Stimulated activated naive CD8-positive, alpha-beta T cell treated with anti-CD3 and anti-CD28 coated beads, Interleukin-15, Interleukin-2, amounts not matched to agents 100 ng/mL and 50 ng/mL, for 24 hours (primary cell): Measurements from ENCODE around the gene RPP25.
"Not testable (repeated sequence)": the region's sequence is repeated elsewhere in the genome, so short reads cannot be mapped to it uniquely, and the experiment has no call there.

Experiments used
- H3K27ac Mint-ChIP-seq: one replicate; pipeline ENCODE4 v1.8.0; 2021; ENCODE audit warnings: mild to moderate bottlenecking, mixed read lengths
- H3K27me3 Mint-ChIP-seq: one replicate; pipeline ENCODE4 v1.8.0; 2021; ENCODE audit warnings: mixed read lengths
- H3K36me3 Mint-ChIP-seq: one replicate; pipeline ENCODE4 v1.8.0; 2021; ENCODE audit warnings: low read depth, mixed read lengths
- H3K4me1 Mint-ChIP-seq: one replicate; pipeline ENCODE4 v1.8.0; 2021; ENCODE audit warnings: low read depth, mixed read lengths
- H3K4me3 Mint-ChIP-seq: one replicate; pipeline ENCODE4 v1.8.0; 2021; ENCODE audit warnings: mild to moderate bottlenecking, mixed read lengths
- H3K9me3 Mint-ChIP-seq: one replicate; pipeline ENCODE4 v1.8.0; 2021; ENCODE audit warnings: mixed read lengths

Gene RPP25

GRCh38 chr15:74957476-74958035 lies 984 bp upstream of the RPP25 start:
- Mint-ChIP-seq H3K36me3 (no peaks in the 10 kb centered on the region), H3K4me1 (peaks cover 55% of the 10 kb centered on the region), H3K9me3 (no peaks in the 10 kb centered on the region), H3K27me3 (peaks cover 39% of the 10 kb centered on the region), H3K27ac (no peak overlapping the region), H3K4me3 (peak overlapping the region; percentile 70)

- Mint-ChIP-seq H3K4me3 (peak overlapping the region; percentile 75), H3K27me3 (peaks cover 26% of the 10 kb centered on the region), H3K27ac (peak overlapping the region; percentile 31), H3K9me3 (no peaks in the 10 kb centered on the region), H3K4me1 (peaks cover 47% of the 10 kb centered on the region), H3K36me3 (no peaks in the 10 kb centered on the region)
Observed at GRCh38 chr15:74955796-74956647, 550 bp downstream of the RPP25 start.

GRCh38 chr15:74955017-74955416 lies 1.6 kb downstream of the RPP25 start:
- Mint-ChIP-seq H3K27me3 (peaks cover 30% of the 10 kb centered on the region), H3K9me3 (no peaks in the 10 kb centered on the region), H3K27ac (peak overlapping the region; percentile 31)

GRCh38 chr15:74954515-74954914 lies 2.1 kb downstream of the RPP25 start:
- no peak overlapping the region for H3K27ac Mint-ChIP-seq
- H3K4me1 Mint-ChIP-seq, result peaks cover 36% of the 10 kb centered on the region
- H3K9me3 Mint-ChIP-seq, result no peaks in the 10 kb centered on the region
- H3K4me3 Mint-ChIP-seq, result peak overlapping the region; percentile 75
- peaks cover 27% of the 10 kb centered on the region for H3K27me3 Mint-ChIP-seq
- H3K36me3 Mint-ChIP-seq, result no peaks in the 10 kb centered on the region

More at GRCh38 chr15:74955017-74955416, 1.6 kb downstream of the RPP25 start:
- Mint-ChIP-seq H3K36me3 (no peaks in the 10 kb centered on the region), H3K4me1 (peaks cover 41% of the 10 kb centered on the region), H3K4me3 (peak overlapping the region; percentile 75)

GRCh38 chr15:74951006-74951405 lies 5.6 kb downstream of the RPP25 start:
- Mint-ChIP-seq H3K36me3 (no peaks in the 10 kb centered on the region), H3K27ac (peak overlapping the region; percentile 78), H3K27me3 (peaks cover 4% of the 10 kb centered on the region), H3K4me3 (no peak overlapping the region), H3K9me3 (no peaks in the 10 kb centered on the region), H3K4me1 (peaks cover 13% of the 10 kb centered on the region)

GRCh38 chr15:74950078-74950908 lies 6.3 kb downstream of the RPP25 start:
- Mint-ChIP-seq H3K36me3 (no peaks in the 10 kb centered on the region), H3K4me3 (no peak overlapping the region), H3K9me3 (no peaks in the 10 kb centered on the region), H3K27ac (peak overlapping the region; percentile 2), H3K4me1 (peaks cover 9% of the 10 kb centered on the region), H3K27me3 (peaks cover 4% of the 10 kb centered on the region)

- Mint-ChIP-seq H3K27me3 (no peaks in the 10 kb centered on the region), H3K27ac (peak within 1 kb of the TSS; percentile 94), H3K36me3 (peaks cover 21% of the 10 kb centered on the region), H3K9me3 (no peaks in the 10 kb centered on the region), H3K4me3 (peak within 1 kb of the TSS; percentile 99), H3K4me1 (peaks cover 39% of the 10 kb centered on the region)
Observed at GRCh38 chr15:74937590-74938371, 18.8 kb downstream of the RPP25 start, which contains the start of gene COX5A. Gene COX5A, minus strand, starts transcription at chr15:74938073. Its CDS starts 59 bp downstream, at chr15:74938014.

- peak overlapping the region; percentile 99 for H3K4me3 Mint-ChIP-seq
- H3K4me1 Mint-ChIP-seq, result peaks cover 39% of the 10 kb centered on the region
- no peaks in the 10 kb centered on the region for H3K9me3 Mint-ChIP-seq
- H3K27me3 Mint-ChIP-seq, result no peaks in the 10 kb centered on the region
- peak overlapping the region; percentile 94 for H3K27ac Mint-ChIP-seq
- H3K36me3 Mint-ChIP-seq, result peaks cover 21% of the 10 kb centered on the region
Observed at GRCh38 chr15:74937272-74937589, 19.3 kb downstream of the RPP25 start.

- H3K36me3 Mint-ChIP-seq, result peaks cover 33% of the 10 kb centered on the region
- H3K27me3 Mint-ChIP-seq, H3K9me3 Mint-ChIP-seq: not testable (repeated sequence)
- H3K27ac Mint-ChIP-seq, result peak overlapping the region; percentile 74
- peaks cover 39% of the 10 kb centered on the region for H3K4me1 Mint-ChIP-seq
- peak overlapping the region; percentile 67 for H3K4me3 Mint-ChIP-seq
Observed at GRCh38 chr15:74935193-74935592, 21.4 kb downstream of the RPP25 start.

- Mint-ChIP-seq H3K4me1 (peaks cover 39% of the 10 kb centered on the region), H3K36me3 (peaks cover 42% of the 10 kb centered on the region), H3K9me3 (no peaks in the 10 kb centered on the region), H3K27ac (no peak overlapping the region), H3K4me3 (no peak overlapping the region), H3K27me3 (no peaks in the 10 kb centered on the region)
Observed at GRCh38 chr15:74933573-74933972, 23.0 kb downstream of the RPP25 start.

- no peaks in the 10 kb centered on the region for H3K9me3 Mint-ChIP-seq
- no peak overlapping the region for H3K4me3 Mint-ChIP-seq
- H3K27ac Mint-ChIP-seq, result no peak overlapping the region
- peaks cover 6% of the 10 kb centered on the region for H3K4me1 Mint-ChIP-seq
- peaks cover 57% of the 10 kb centered on the region for H3K36me3 Mint-ChIP-seq
- H3K27me3 Mint-ChIP-seq, result no peaks in the 10 kb centered on the region
Observed at GRCh38 chr15:74928771-74929198, 27.8 kb downstream of the RPP25 start.

- Mint-ChIP-seq H3K27ac (no peak overlapping the region), H3K36me3 (peaks cover 74% of the 10 kb centered on the region), H3K4me1 (peaks cover 5% of the 10 kb centered on the region), H3K4me3 (no peak overlapping the region), H3K9me3 (no peaks in the 10 kb centered on the region), H3K27me3 (no peaks in the 10 kb centered on the region)
Observed at GRCh38 chr15:74924525-74924924, 32.0 kb downstream of the RPP25 start.

- H3K9me3 Mint-ChIP-seq, result no peaks in the 10 kb centered on the region
- peaks cover 71% of the 10 kb centered on the region for H3K36me3 Mint-ChIP-seq
- no peak overlapping the region for H3K4me3 Mint-ChIP-seq
- H3K27ac Mint-ChIP-seq, result no peak overlapping the region
- H3K27me3 Mint-ChIP-seq, result no peaks in the 10 kb centered on the region
- peaks cover 5% of the 10 kb centered on the region for H3K4me1 Mint-ChIP-seq
Observed at GRCh38 chr15:74920456-74920855, 36.1 kb downstream of the RPP25 start.

- Mint-ChIP-seq H3K36me3 (peaks cover 70% of the 10 kb centered on the region), H3K27ac (no peak overlapping the region), H3K27me3 (no peaks in the 10 kb centered on the region), H3K4me1 (no peaks in the 10 kb centered on the region), H3K4me3 (no peak overlapping the region), H3K9me3 (no peaks in the 10 kb centered on the region)
Observed at GRCh38 chr15:74917676-74918075, 38.9 kb downstream of the RPP25 start.
